ENCODE measurements around the gene BICD2.

The BICD2 gene

DNA sequence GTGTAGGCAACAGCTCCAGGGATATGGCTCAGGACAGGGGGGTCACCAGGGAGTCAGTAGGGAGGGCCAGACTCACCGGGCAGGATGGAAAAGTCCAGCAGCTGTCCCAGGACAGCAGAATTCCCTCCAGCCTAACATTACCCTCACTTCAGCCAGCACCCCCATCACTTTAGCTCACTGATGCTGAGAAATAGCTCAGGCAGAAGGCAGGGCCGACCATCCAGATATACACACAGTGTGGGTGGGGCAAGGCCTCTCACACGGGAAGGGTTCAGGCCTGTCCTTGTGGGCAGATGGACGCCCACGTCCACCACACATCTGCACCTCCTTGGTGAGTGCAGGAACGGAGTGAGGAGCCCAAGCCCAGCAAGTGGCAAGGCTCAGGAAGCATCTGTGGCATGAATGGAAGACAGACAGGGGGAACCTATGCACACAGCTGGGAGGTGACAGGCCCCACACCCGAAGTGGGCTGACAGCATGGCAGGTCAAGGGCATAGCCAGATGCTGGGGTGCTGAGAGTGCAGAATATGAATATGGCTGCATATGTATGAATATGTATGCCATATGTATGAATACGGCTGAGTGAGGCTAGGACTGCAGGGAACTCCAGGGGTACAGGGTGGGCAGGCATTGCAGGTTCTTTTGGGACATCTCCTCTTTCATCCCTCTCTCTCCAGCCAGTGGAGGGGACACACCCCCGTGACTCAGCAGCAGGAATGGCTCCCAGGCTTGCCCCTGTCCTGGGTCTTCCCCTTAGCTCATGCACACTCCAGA is 17.0 kb downstream of the BICD2 start:
- no peak for DNase-seq

DNA sequence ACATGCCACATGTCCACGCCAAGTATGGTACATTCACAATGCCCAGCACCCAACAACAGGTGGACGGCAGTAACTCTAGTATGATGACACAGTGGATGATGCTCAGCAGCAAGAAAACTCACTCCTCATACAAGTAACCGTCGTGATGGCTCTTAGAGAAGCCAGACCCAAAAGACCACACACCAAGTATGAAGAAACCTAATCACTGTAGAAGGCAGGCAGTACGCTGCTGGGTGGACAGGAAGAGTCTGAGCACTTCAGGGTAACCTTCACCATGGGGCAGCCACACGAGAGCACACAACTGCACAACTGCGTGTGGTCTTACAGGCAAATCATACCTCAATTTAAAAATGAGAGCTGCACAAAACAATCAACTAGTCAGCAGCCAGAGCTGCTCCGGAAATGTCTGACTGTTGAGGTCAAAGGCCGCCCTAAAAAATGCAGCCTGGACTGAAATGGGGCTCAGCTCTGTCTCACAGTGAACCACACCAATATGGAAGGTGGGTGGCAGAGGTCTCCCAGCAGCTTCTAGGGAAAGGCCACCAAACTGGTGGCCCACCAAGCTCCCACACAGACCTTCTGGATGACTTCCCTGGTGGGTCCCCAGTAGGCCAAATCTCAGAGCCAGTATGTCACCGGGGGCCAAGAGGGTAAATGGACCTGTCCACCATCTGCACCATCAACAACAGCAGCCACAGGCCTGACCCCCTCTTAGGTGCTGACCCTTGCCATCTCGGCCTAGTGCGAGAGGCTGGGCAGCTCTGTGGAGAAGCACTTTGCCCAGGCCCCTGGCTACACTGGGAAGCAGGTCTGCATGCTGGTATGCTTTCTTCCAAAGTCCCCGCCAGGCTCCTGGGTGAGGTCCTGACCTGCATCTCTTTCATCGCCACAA is 17.8 kb downstream of the BICD2 start:
- no peak for DNase-seq

DNA sequence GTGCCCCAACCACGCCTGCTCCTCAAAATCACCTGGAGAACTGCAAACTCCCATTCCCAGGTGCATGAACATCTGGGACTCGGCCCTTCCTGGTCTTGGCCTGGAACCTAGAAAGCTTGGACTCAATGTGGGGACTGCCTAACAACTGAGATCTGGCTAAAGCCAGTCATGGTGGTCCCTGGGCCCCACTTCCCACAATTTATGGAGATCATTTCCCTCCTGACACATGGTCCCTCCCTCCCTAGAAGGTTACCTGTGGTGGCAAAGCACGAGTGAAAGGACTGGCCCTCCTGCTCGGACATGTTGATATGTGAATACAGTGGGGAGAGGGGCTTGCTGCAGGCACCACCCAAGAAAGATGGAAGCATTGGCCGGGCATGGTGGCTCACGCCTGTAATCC is 18.8 kb downstream of the BICD2 start:
- no peak for DNase-seq

DNA sequence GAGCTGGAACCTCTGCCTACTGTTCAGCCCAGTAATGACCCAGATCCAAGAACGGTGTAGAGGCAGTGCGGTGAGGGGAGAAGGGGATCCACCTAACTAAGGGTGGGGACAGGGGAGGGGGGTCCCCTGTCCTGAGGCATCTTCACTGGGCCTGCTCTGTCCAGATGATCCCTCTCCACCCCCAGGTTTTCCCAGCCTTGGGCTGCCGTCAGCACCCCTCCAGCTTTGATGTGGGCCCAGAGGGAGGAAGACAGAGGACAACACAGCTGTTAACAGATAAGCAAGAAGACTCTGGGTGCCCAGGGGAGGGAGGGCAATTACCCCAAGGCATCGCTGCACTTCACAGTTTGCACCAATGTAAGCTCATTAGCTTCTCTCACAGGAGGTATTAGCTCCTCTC is 19.3 kb downstream of the BICD2 start:
- no peak for DNase-seq

DNA sequence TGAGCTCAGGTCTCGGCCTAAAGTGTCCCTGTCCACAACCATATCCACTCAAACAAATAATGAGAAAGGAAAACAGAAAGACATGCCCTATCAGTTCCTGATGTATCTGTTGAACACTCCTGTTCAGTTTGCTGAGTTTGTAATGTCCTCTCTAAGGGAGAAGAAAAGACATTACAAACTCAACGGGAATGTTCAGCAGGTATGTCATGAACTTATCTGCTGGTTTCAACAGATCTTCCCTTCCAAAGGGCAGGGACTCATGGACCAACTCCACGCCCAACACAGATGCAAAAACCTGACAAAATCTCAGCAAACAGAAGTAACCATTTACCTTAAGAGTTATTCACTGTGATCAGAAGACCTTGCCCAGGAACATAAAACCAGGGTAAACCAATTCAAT is 23.7 kb downstream of the BICD2 start:
- DNase-seq, result no peak

DNA sequence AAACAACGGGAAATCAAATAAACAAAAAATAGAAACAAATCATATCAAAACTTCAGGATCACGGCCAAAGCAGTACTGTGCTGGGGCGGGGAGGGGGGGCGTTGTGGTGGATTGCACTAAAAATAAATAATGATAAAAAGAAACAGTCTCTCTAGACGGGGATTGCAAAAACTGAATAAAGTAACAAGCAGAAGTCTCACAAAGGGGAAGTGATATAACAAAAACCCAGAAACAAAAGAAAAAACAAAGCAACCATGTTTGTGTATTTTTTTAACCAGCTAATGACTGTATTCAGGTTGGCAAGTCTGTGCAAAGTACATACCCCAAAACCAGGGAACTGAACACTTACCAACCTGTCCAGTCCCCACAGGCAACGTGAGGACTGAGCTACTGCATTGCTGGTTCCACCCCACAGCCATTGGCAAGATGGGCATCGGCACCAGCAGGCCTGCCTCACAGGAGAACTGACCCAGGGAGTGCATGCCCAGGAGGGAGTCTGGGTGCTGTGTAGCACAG is 24.1 kb downstream of the BICD2 start:
- DNase-seq, result peak; percentile 16

DNA sequence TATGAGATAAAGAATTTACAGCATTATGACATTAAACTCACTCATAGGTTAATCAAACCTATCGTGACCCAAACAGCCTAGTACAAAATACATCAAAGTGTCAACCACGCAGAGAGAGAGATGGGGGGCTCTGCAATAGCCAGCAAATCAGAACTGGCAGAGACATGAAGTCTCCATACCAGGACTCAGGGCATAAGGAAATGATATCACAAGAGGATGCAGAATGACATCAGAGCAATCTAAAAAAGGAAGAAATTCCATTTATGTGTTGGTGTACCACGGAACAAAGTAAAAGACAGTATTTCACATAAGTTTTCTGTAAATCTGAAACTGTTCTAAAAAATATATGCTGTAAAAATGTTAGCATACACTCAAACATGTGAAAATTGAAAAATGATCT is 24.6 kb downstream of the BICD2 start:
- no peak for DNase-seq

DNA sequence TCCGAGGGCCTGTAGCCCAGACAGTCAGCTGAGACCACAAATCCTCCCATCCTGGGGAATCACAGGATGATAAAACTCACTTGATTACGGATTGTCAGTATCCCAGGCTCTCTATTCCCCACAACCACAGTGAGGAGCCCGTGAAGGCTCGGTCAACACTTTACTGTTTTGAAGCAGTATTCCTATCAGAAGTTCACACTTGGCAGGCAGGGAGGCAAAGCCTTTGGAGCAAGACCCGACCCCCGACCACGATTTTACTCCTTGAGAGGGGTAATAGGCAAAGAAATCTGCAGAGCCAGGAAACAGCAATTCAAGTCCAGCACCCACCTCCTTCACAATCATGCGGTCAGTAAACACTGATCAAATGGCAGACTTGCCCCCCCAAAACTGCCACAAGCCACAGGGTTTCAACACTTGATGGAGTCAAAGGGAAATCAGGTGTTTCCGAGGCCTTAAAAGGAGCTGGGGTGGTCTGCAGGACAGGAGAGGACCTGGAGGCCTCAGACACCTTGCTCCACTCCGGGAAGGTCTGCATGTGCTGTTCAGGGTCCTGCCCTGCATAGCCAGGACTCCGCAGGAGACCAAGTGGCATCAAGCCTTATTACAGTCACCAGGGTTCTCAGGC is 25.2 kb downstream of the BICD2 start:
- no peak for DNase-seq

DNA sequence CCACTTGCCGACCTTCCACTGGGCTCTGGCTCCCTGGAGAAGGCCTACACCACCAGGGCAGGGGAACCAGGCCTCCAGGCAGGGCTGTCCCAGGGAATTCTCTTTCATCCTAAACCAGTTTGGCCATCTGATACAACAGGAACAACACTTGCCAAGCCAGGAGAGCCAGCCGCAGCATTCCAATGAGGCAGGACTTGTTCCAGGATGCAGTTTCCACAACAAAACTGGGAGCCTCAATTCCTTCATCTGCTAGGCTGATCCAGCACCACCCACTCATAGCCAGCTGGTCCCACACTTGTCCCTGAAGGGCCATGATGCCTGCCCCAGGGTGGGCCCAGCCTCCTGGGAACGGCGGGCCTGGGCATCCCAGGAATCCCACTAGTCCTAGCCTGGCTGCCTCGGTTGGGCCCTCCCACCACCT is 26.0 kb downstream of the BICD2 start:
- no peak for DNase-seq

DNA sequence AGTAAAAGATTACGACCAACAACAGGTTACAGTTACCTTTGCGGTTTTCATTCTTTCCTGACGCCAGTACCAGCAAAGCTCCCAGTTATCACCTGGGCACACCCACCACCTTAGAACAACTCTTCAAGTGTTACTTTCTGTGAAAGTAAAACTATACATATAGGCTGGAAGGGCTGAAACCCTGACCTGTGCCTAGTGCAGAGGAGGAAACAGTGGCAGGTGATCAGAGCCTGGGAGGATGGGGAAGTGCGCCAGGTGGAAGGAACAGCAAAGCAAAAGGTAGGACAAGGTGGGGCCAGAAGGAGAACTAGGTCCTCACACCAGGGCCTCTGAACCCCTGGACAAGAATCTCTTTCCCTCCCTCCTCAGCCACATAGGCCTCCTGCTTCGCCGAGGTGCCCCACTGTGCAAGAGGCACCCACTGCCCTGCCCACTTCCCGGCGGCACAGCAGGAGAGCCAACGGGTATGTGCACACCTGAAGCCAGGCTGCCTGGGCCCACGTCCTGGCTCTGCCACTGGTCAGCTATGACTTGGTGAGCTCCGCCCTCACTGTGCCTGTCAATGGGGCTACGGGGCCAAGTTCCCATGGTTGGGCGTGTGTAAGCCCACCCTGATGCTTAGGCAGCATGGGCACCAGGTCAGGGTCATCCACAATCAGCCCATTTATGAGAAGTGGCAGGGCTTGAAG is 26.9 kb downstream of the BICD2 start:
- no peak for DNase-seq

DNA sequence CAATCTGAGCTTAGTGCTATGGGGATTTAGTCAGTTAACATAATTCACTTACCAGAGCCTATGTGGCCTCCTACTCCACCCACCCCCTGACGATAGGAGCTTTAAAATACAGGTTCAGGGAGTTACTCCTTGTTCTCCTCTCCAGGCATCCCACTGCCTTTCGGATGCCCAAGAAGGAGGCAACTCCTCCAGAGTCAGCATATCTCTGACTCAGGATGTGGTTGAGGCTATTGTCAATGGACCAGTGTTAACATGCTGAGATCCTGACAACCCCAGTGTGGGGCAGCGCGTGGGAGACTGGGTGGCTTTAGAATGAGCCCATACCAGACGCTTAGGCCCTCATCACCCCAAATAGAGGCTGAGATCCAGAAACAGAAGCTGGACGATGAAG is 27.4 kb downstream of the BICD2 start:
- no peak for DNase-seq

DNA sequence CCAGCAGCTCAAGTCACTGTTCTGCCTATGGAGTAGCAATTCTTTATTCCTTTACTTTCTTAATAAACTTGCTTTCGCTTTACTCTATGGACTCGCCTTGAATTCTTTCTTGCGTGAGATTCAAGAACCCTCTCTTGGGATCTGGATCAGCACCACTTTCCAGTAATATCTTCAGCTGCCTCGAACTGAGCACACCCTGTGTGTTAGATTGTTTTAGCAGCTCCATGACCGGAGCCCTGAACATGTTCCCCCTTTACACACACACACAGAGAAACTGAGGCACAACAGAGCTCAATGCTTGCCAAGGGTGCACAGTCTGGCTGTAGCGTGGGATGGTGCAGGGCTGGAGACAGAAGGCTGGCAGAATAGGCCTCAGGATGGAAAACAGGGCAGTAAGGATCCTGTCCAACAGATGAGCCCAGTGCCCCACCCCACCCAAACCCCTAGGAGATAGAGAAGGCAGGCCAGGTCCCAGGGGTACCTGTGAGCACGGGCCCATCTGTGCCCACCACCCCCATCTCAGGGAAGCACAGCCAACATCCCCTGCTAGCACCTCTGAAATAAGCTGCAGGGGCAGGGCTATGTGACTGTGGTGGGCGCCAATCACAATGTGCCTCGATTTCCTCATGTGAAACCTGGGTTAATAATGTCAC is 27.9 kb downstream of the BICD2 start:
- DNase-seq, result no peak

DNA sequence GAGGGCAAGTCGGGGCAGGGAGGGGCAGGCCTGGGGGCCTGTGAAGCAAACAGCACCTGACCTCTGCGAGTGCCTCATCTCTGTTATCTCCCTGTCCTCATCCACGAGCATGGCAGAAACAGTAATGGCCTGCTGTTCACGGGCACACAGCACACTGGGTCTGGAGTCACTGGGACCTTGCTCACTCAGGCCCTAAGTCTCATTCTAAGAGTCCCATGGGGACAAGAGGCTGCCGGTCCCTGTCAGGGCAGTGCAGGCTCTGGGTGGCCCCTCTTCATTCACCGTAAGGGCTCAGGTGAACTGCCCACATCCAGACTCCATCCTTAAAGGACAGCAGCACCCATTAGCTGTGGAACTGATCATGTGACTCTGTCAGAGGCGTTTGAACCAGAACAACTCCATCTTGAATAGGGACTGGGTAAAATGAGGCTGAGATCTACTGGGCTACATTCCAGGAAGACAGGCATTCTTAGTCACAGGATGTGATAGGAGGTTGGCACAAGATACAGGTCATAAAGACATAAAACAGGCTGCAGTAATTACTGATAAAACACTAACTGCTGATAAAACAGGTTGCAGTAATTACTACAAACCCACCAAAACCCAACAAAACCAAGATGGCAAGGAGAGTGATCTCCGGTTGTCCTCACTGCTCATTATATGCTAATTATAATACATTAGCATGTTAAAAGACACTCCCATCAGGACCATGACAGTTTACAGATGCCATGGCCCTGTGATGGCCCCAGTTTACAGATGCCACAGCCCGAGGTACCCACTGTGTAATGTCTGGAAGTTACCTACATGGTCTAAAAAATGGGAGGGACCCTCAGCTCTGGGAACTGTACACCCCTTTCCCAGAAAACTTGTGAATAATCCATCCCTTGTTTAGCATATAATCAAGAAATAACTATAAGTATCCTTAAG is 28.7 kb downstream of the BICD2 start:
- no peak for DNase-seq

DNA sequence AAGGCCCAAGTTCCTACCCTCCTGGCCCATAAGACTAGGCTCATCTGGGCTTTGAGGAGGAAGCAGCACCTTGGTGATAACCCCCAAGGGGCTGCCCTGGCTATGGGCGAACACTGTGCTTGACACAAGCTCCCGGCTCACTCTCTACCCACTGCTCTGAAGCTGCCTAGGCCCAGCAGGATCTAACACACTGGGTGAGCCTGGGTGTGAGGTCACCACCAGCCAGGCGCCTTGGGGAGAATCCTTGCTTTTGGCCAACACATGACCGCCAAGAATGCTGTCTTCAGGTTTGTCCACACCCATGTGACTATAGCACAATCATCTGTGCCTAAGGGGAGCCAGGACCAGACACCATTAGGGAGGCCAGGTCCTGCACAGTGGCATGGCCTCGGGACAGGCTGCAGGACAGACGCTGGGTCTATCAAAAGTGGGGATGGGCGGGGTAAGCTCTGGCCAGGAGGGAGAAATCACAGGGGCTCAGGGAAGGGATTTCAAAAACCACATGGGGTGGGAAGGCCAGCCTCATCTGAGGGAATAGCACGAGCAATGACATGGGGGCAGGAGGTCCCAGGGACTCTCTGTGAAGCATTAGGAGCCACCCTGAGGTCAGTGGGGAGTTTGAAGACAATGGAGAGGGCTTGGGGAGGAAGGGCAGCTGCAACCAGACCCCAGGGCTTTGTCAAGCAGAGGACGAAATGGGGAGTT is 29.6 kb downstream of the BICD2 start:
- no peak for DNase-seq

DNA sequence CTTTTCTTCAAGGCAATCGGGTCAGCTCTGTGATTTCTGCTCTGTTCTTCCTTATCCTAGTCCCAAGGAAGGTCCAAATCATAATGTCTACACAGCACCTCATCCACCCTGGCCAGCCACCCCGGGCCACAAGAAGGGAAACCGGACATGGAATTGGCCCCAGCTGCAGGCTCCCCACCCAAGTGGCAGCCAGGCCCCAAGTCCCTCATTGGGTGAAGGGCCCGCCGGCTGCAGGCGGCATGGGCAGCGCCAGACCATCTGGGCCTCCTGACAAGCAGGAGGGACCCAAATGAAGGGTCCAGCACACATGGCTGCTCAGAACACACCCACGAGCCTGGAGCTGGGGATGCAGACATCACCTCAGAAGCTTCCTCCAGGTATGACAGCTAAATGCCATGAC is 33.7 kb downstream of the BICD2 start:
- DNase-seq, result no peak

DNA sequence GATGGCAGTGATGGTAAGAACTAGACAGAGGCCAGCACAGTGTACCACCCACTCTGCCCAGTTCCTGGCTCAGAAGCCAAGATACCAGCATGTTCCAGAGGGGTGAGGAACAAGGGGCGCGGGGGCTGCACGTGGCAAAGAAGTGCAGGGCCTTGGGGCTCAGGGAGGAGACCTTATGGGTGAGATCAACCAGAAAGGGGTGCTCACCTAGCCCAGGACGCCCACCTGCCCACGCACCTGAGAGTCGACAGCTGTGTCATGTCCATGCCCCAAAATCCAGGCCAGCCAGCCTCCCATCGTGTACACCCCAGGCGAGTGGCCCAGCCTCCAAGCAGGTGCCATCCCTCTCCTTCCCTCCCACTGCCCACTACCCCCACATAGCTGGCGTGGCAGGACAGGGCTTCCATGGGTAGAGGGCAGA is 34.9 kb downstream of the BICD2 start:
- DNase-seq, result no peak

DNA sequence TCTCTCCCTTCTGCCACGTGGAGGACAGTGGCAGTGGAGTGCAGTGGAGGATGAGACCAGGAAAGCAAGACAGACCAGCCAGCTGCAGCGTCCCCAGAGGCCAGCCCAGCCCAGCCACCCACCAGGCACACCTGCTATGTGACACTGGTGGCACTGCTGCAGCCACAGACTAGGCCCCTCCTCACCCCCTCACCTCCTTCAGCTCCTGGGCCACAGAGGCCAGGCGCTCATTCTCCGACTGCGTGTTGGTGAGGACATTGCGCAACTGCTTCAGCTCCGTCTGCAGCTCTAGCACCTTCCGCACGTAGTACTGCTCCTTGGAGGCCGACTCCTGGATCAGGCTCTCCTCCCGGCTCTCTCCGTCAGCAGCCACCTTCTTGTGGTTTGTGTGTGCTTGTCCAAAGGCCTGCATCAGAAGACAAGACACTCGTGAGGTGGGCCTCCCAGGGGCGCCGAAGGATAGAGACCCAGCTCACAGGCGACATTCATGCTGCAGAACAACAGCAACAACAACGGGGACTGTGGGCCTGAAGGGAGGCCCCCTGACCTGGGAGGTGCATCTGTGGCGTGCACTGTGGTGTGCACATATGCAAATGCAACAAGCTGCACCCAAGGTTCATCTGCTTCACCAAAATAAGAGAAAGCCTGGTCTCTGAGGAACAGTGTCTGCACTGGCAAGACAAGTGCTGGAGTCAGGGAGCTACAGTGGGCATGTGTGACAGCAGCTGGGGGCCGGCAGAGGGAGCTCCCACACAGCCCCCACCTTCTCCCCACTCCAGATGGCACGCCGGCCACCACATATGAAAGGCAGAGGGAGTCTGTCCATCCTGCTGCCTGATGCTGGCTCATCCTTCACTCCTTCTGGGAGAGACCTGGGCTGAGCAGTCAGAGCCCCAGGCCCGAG is 35.5 kb downstream of the BICD2 start:
- no peak for DNase-seq

DNA sequence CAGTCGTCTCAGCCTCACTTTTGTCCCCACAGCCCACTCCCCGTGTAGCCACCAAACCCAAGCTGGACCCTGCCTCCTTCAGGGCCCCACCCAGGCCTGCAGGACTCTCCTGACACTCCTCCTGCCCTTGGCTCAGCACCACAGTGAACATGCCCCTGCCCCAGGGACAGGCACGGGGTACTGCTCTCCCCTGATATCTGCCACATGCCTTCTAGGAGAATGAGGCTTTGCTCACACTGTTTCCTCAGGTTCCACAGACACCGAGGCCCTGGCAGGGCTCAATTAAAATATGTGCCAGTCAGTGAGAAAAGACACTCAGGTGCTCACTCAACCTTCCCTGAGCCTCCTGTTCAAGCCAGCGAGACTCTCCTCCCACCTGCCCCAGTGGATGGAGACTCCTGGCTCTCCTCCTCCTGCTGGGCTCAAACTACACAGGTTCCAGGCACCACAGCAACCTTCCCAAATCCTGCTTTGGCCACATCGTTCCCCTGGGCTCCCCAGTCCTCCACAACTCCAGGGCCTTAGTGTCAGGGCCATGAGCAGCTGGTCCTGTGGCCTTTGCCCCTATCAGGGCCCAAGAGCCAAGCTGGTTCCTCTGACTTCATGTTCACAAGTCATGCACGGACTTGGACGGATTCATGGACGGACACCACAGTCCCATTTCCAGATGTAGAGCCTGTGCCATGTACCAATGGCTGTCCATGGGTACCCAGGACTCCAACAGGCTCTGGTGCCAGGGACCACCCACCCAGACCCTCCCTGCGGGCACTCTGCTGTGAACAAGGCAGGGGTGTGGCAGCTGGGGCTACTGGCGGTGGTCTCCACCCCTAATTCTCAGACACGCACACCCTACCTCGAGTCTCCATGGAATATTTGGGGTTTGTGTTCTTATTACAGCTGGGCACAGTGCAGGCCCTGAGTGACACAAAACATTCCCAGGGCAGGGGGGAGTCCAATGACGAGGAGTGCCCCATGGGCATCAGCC is 36.6 kb downstream of the BICD2 start:
- DNase-seq, result no peak
